Measurements from ENCODE around the gene PIK3R6. TPM values are rescaled to one million over a fixed set of nuclear protein-coding genes. Genes with fewer than 3 reads are reported as not detected.

The PIK3R6 gene
- total and polyA plus RNA-seq, 2 of the 4 experiments (the other 2 are of a cell fraction), result not detected

- H4K8ac ChIP-seq (ENCODE audit: low read depth in 2 of 2, low read length in 2 of 2), result no peak overlapping the region
- no peak overlapping the region for H2AFZ ChIP-seq (replicated peaks; ENCODE audit: low read length, poor library complexity)
- H3K27me3 ChIP-seq (ENCODE audit: control insufficient read depth, insufficient read depth, low read length), result no peaks in the 10 kb centered on the region; the same call in 1 of the 2 replicates
- no peak overlapping the region for H2AK5ac ChIP-seq (ENCODE audit: low read depth, low read length)
- no peaks in the 10 kb centered on the region for H4K20me1 ChIP-seq (ENCODE audit: insufficient read depth, low read length)
- no peak overlapping the region for H2BK5ac ChIP-seq (ENCODE audit: low read depth, low read length, poor library complexity, severe bottlenecking)
- H2BK20ac ChIP-seq (ENCODE audit: low read depth, low read length), result no peak overlapping the region
- ATAC-seq (ENCODE audit: low read depth) (no peak), DNase-seq (no peak)
- no peak overlapping the region for H3K56ac ChIP-seq (ENCODE audit: extremely low read depth, insufficient read depth, low read length)
- no peak overlapping the region for H3K18ac ChIP-seq (ENCODE audit: low read depth, low read length)
- no peak overlapping the region for H4K91ac ChIP-seq (ENCODE audit: insufficient read depth, low read depth, low read length)
- no peak overlapping the region for H2BK15ac ChIP-seq (ENCODE audit: low read depth, low read length)
- H3K4me1 ChIP-seq (ENCODE audit: control insufficient read depth, insufficient read depth, low read length), result no peaks in the 10 kb centered on the region
- no peak overlapping the region for H3K14ac ChIP-seq (replicated peaks; ENCODE audit: low read depth, low read length)
- in situ Hi-C loops (cut with MboI; ENCODE audit: low sequenced_read_pairs) (loop anchor here (10.0 to 25.0 kb wide), 2 partner anchors 367 to 755 kb away; no protein-coding TSS in a partner anchor), dilution Hi-C loops (cut with HindIII; ENCODE audit: low sequenced_read_pairs, unreplicated experiment) (no loop called here), intact Hi-C loops (cut with micrococcal nuclease) (loop anchor here (10.0 kb wide), 2 partner anchors 717 to 743 kb away; no protein-coding TSS in a partner anchor)
- TF ChIP-seq, protein P1, sequence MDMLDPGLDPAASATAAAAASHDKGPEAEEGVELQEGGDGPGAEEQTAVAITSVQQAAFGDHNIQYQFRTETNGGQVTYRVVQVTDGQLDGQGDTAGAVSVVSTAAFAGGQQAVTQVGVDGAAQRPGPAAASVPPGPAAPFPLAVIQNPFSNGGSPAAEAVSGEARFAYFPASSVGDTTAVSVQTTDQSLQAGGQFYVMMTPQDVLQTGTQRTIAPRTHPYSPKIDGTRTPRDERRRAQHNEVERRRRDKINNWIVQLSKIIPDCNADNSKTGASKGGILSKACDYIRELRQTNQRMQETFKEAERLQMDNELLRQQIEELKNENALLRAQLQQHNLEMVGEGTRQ (IDR thresholded peaks at IDR 0.05; ENCODE audit: low read depth, low read length), result no peak
- TF ChIP-seq MAZ (IDR thresholded peaks at IDR 0.05; ENCODE audit: borderline replicate concordance, low read depth, low read length), result no peak
- no peak for TF ChIP-seq MXI1 (IDR thresholded peaks at IDR 0.05; ENCODE audit: borderline replicate concordance, low read depth, low read length)
- TF ChIP-seq RFX5 (IDR thresholded peaks at IDR 0.05; ENCODE audit: low read depth, low read length), result no peak
- TF ChIP-seq NFE2L2 (IDR thresholded peaks at IDR 0.05; ENCODE audit: low read depth, low read length), result no peak
- TF ChIP-seq MAFK (IDR thresholded peaks at IDR 0.05; ENCODE audit: low read depth, low read length), result no peak
- H2AK9ac ChIP-seq (replicated peaks; ENCODE audit: low read depth, low read length, poor library complexity), result no peak overlapping the region
- H3K4me2 ChIP-seq (ENCODE audit: low read depth, low read length), result no peak overlapping the region
- CTCF ChIA-PET, result no interaction called here
- WGBS, 2 experiments (ENCODE audit: extremely low coverage in 2 of 2, insufficient read length in 1 of 2), result no CpG with 5 or more reads among the region's 1 CpG
- no peak overlapping the region for H4K5ac ChIP-seq (ENCODE audit: low read depth, low read length)
- no peak overlapping the region for H2BK120ac ChIP-seq (ENCODE audit: low read depth, low read length)
- no peaks in the 10 kb centered on the region for H3K9me3 ChIP-seq (ENCODE audit: control insufficient read depth, insufficient read depth, low read length)
- H3K4ac ChIP-seq (ENCODE audit: low read depth, low read length), result no peak overlapping the region
- no peak overlapping the region for H3K4me3 ChIP-seq (ENCODE audit: insufficient read depth, low read depth, low read length)
- no peak overlapping the region for H3K9ac ChIP-seq (ENCODE audit: low read depth, low read length)
- no peaks in the 10 kb centered on the region for H3K36me3 ChIP-seq (ENCODE audit: control insufficient read depth, insufficient read depth, low read length)
- H3K9me1 ChIP-seq (ENCODE audit: insufficient read depth, low read length), result no peaks in the 10 kb centered on the region
- BruUV-seq (replicated peaks), result no TSS peak
- H3K79me1 ChIP-seq (ENCODE audit: low read depth in 1 of 2, low read length in 2 of 2), result no peaks in the 10 kb centered on the region
- H3K27ac ChIP-seq (ENCODE audit: insufficient read depth, low read length), result no peak overlapping the region
- POLR2A ChIA-PET (ENCODE audit: unreplicated experiment), result no interaction called here
- no peak overlapping the region for H3K23ac ChIP-seq (ENCODE audit: low read depth, low read length)
These were observed 85.3 kb downstream of the PIK3R6 start for GRCh38 chr17:8782176-8782575.
